ENCODE data around the gene ANO8. TPM values are rescaled to one million over a fixed set of nuclear protein-coding genes. Genes with fewer than 3 reads are reported as not detected.
A peak's percentile ranks its signal among the peaks of the same experiment; 100 is the strongest.

Gene ANO8
- total and polyA plus RNA-seq, 2 of the 13 experiments (the other 11 are each of a cell fraction or from before 2014, with no cell fraction given), result 1.8 to 3.5 TPM

DNA sequence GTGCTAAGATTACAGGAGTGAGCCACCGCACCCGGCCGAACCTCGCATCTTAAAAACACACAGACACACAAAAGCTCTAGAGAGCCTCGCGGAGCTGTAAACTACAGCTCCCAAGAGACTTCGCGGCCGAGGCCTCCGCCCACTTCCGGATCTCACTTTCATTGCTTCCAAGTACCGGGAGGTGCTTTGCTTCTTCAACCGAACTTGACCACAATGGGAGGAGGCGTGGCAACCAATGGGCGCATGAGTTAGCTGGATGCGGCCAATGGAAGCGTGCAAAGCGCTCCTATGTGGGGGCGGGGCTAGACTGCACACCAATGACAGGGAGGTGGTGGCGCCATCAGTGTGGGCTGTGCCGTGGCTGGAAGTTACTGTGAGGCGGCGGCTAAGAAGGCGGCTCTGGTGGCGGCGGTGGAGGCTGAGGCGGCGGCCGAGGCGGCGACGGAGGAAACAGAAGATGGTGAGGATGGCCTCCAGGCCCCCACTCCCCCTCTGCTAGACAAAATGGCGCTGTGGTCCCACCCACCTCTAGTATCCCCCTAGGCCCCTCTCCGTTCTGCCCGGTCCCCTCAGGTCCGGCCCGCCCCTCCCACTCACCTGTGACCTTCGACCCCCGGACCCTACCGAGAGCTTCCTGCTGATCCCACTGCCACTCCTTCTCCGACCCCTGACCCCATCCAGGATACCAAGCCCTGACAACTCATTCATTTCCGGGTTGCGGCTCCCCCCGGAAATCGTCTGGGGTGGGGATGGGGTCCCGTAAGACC lies 25.3 kb downstream of the ANO8 start, which contains the start of gene DDA1 (continued):
- TF ChIP-seq PTBP1 (IDR thresholded peaks at IDR 0.05; ENCODE audit: low read depth, low read length, poor library complexity, severe bottlenecking) (no peak), POGZ (CRISPR knock-in tag; IDR thresholded peaks at IDR 0.05) (peak; percentile 64), KLF11 (CRISPR knock-in tag; IDR thresholded peaks at IDR 0.05) (peak; percentile 59; the same call in 1 of the 2 replicates), ZMAT3 (CRISPR knock-in tag; conservative IDR thresholded peaks at IDR 0.05) (no peak), FOSL2 (CRISPR knock-in tag; IDR thresholded peaks at IDR 0.05) (no peak), SP2 (CRISPR knock-in tag; IDR thresholded peaks at IDR 0.05) (peak; percentile 95), HMGXB3 (CRISPR knock-in tag; IDR thresholded peaks at IDR 0.05; ENCODE audit: borderline replicate concordance) (peak; percentile 90), SPEN (CRISPR knock-in tag; IDR thresholded peaks at IDR 0.05; ENCODE audit: low read depth) (peak; percentile 60), SP1 (IDR thresholded peaks at IDR 0.05) (no peak), SP1 (CRISPR knock-in tag; IDR thresholded peaks at IDR 0.05) (peak; percentile 95), ZFYVE20 (CRISPR knock-in tag; IDR thresholded peaks at IDR 0.05; ENCODE audit: borderline replicate concordance, low read depth) (no peak), GLI4 (CRISPR knock-in tag; IDR thresholded peaks at IDR 0.05; ENCODE audit: borderline replicate concordance) (0 out of 2 replicates have a peak, but pooled peaks have one; percentile 29)
- TF ChIP-seq, protein P1, sequence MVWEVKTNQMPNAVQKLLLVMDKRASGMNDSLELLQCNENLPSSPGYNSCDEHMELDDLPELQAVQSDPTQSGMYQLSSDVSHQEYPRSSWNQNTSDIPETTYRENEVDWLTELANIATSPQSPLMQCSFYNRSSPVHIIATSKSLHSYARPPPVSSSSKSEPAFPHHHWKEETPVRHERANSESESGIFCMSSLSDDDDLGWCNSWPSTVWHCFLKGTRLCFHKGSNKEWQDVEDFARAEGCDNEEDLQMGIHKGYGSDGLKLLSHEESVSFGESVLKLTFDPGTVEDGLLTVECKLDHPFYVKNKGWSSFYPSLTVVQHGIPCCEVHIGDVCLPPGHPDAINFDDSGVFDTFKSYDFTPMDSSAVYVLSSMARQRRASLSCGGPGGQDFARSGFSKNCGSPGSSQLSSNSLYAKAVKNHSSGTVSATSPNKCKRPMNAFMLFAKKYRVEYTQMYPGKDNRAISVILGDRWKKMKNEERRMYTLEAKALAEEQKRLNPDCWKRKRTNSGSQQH (CRISPR knock-in tag; IDR thresholded peaks at IDR 0.05; ENCODE audit: low read depth), result peak; percentile 27; the same call in 1 of the 2 replicates
- TF ChIP-seq, protein P2, sequence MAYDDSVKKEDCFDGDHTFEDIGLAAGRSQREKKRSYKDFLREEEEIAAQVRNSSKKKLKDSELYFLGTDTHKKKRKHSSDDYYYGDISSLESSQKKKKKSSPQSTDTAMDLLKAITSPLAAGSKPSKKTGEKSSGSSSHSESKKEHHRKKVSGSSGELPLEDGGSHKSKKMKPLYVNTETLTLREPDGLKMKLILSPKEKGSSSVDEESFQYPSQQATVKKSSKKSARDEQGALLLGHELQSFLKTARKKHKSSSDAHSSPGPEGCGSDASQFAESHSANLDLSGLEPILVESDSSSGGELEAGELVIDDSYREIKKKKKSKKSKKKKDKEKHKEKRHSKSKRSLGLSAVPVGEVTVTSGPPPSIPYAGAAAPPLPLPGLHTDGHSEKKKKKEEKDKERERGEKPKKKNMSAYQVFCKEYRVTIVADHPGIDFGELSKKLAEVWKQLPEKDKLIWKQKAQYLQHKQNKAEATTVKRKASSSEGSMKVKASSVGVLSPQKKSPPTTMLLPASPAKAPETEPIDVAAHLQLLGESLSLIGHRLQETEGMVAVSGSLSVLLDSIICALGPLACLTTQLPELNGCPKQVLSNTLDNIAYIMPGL (CRISPR knock-in tag; IDR thresholded peaks at IDR 0.05; ENCODE audit: borderline replicate concordance in 1 of 2, low read depth in 1 of 2), result peak in 1 of 2 experiments; percentile 41; a peak in 3 of 4 replicates
- TF ChIP-seq, protein P3, sequence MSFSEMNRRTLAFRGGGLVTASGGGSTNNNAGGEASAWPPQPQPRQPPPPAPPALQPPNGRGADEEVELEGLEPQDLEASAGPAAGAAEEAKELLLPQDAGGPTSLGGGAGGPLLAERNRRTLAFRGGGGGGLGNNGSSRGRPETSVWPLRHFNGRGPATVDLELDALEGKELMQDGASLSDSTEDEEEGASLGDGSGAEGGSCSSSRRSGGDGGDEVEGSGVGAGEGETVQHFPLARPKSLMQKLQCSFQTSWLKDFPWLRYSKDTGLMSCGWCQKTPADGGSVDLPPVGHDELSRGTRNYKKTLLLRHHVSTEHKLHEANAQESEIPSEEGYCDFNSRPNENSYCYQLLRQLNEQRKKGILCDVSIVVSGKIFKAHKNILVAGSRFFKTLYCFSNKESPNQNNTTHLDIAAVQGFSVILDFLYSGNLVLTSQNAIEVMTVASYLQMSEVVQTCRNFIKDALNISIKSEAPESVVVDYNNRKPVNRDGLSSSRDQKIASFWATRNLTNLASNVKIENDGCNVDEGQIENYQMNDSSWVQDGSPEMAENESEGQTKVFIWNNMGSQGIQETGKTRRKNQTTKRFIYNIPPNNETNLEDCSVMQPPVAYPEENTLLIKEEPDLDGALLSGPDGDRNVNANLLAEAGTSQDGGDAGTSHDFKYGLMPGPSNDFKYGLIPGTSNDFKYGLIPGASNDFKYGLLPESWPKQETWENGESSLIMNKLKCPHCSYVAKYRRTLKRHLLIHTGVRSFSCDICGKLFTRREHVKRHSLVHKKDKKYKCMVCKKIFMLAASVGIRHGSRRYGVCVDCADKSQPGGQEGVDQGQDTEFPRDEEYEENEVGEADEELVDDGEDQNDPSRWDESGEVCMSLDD (CRISPR knock-in tag; IDR thresholded peaks at IDR 0.05; ENCODE audit: borderline replicate concordance), result peak; percentile 17; the same call in 1 of the 2 replicates
- TF ChIP-seq, protein P4, sequence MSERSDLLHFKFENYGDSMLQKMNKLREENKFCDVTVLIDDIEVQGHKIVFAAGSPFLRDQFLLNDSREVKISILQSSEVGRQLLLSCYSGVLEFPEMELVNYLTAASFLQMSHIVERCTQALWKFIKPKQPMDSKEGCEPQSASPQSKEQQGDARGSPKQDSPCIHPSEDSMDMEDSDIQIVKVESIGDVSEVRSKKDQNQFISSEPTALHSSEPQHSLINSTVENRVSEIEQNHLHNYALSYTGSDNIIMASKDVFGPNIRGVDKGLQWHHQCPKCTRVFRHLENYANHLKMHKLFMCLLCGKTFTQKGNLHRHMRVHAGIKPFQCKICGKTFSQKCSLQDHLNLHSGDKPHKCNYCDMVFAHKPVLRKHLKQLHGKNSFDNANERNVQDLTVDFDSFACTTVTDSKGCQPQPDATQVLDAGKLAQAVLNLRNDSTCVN (CRISPR knock-in tag; IDR thresholded peaks at IDR 0.05; ENCODE audit: borderline replicate concordance), result 0 out of 2 replicates have a peak, but pooled peaks have one; percentile 20
